Activated naive CD8-positive, alpha-beta T cell (primary cell): ENCODE data around the gene EEIG1.

ENCODE experiments used
- H3K27ac Mint-ChIP-seq: one replicate; pipeline ENCODE4 v1.8.0; 2021; ENCODE audit warnings: mixed read lengths
- H3K27me3 Mint-ChIP-seq: one replicate; pipeline ENCODE4 v1.8.0; 2021; ENCODE audit warnings: mixed read lengths
- H3K36me3 Mint-ChIP-seq: one replicate; pipeline ENCODE4 v1.8.0; 2021; ENCODE audit warnings: mixed read lengths
- H3K4me1 Mint-ChIP-seq: one replicate; pipeline ENCODE4 v1.8.0; 2021; ENCODE audit warnings: low read depth, mixed read lengths
- H3K4me3 Mint-ChIP-seq: one replicate; pipeline ENCODE4 v1.8.0; 2021; ENCODE audit warnings: mild to moderate bottlenecking, mixed read lengths
- H3K9me3 Mint-ChIP-seq: one replicate; pipeline ENCODE4 v1.8.0; 2021; ENCODE audit warnings: low read depth, mixed read lengths

Gene EEIG1

DNA sequence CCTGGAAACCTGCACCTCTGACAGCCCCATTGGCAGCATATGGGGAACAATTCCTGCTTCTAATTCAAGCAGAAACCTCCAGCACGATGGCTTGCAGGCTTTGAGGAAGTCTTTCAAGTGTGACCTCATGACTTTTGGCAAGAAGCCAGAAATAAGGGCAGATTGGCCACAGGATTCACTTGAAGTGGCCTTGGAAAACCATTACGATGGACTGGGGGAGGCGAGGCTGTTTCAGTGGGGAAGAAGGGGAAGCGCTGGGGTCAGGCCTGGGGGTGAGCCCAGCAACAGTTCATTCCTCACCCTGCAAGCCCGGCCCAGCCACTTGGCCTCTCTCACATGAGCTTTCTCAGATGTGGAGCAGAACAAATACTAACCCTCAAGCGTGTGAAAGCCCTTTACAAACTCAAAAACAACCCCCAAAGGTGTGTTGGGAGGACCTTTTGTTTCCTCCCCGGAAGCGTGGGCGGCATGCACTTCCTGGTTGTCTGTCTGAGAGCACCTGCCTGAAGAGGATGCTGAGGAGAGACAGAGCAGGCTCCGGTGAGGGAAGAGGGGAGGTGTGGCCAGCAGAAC is 26.9 kb upstream of the EEIG1 start:
- Mint-ChIP-seq H3K36me3 (peaks cover 3% of the 10 kb centered on the region), H3K4me3 (peak overlapping the region; percentile 83), H3K27me3 (no peaks in the 10 kb centered on the region), H3K4me1 (peaks cover 79% of the 10 kb centered on the region), H3K27ac (peak overlapping the region; percentile 98), H3K9me3 (no peaks in the 10 kb centered on the region)

DNA sequence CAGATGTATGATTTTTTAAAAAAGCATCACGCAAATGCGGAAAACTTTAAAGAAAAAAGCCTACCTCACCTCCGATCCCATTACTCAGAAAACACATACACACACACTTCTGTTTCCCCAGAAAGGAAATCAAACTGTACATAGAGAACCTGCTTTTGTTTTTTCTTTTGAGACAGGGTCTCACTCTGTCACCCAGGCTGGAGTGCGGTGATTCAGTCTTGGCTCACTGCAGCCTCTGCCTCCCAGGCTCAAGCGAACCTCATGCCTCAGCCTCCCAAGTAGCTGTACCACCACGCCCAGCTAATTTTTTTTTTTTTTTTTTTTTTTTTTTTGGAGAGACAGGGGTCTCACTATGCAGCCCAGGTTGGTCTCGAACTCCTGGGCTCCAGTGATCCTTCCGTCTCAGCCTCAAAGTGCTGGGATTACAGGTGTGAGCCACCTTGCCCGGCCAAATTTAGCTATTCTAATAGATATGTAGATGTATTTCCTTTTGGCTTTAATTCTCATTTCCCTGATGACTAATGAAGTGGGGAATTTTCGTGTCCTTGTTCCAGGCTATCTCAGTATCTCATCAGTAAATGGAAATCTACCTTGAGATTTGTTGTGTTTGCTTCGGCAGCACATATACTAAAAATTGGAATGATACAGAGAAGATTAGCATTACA is 25.7 kb upstream of the EEIG1 start:
- peak overlapping the region; percentile 91 for H3K27ac Mint-ChIP-seq
- peaks cover 74% of the 10 kb centered on the region for H3K4me1 Mint-ChIP-seq
- H3K4me3 Mint-ChIP-seq, result peak overlapping the region; percentile 57
- peaks cover 3% of the 10 kb centered on the region for H3K36me3 Mint-ChIP-seq
- no peaks in the 10 kb centered on the region for H3K9me3 Mint-ChIP-seq
- H3K27me3 Mint-ChIP-seq, result no peaks in the 10 kb centered on the region

- H3K27ac Mint-ChIP-seq, result peak overlapping the region; percentile 91
- H3K4me3 Mint-ChIP-seq, result peak overlapping the region; percentile 57
- H3K9me3 Mint-ChIP-seq, result no peaks in the 10 kb centered on the region
- peaks cover 71% of the 10 kb centered on the region for H3K4me1 Mint-ChIP-seq
- peaks cover 3% of the 10 kb centered on the region for H3K36me3 Mint-ChIP-seq
- no peaks in the 10 kb centered on the region for H3K27me3 Mint-ChIP-seq
These were observed 25.1 kb upstream of the EEIG1 start for GRCh38 chr9:128005923-128006322.

GRCh38 chr9:128003966-128004604 is 23.3 kb upstream of the EEIG1 start:
- peaks cover 62% of the 10 kb centered on the region for H3K4me1 Mint-ChIP-seq
- H3K9me3 Mint-ChIP-seq, result no peaks in the 10 kb centered on the region
- no peaks in the 10 kb centered on the region for H3K27me3 Mint-ChIP-seq
- H3K36me3 Mint-ChIP-seq, result peaks cover 6% of the 10 kb centered on the region
- H3K27ac Mint-ChIP-seq, result no peak overlapping the region
- H3K4me3 Mint-ChIP-seq, result no peak overlapping the region

DNA sequence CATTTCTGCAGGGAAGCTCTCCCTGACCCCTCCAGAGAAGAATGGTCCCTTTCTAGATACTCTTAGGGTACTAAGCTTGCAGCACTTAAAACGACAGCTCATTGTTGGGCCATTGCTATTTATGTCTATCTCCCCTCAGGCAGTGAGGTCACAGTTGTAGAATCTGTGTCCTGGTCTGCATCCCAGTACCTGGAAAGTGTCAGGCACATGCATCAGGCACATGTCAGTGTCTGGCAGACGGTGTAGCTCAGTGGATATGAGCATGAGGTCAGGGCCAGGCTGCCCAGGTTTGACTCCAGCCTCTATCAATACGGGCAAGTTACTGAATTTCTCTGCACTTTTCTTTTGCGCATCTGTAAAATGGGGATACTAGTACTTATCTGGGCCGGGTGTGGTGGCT is 22.2 kb upstream of the EEIG1 start:
- H3K9me3 Mint-ChIP-seq, result no peaks in the 10 kb centered on the region
- H3K27ac Mint-ChIP-seq, result peak overlapping the region; percentile 55
- H3K36me3 Mint-ChIP-seq, result peaks cover 4% of the 10 kb centered on the region
- peaks cover 52% of the 10 kb centered on the region for H3K4me1 Mint-ChIP-seq
- H3K4me3 Mint-ChIP-seq, result no peak overlapping the region
- no peaks in the 10 kb centered on the region for H3K27me3 Mint-ChIP-seq

DNA sequence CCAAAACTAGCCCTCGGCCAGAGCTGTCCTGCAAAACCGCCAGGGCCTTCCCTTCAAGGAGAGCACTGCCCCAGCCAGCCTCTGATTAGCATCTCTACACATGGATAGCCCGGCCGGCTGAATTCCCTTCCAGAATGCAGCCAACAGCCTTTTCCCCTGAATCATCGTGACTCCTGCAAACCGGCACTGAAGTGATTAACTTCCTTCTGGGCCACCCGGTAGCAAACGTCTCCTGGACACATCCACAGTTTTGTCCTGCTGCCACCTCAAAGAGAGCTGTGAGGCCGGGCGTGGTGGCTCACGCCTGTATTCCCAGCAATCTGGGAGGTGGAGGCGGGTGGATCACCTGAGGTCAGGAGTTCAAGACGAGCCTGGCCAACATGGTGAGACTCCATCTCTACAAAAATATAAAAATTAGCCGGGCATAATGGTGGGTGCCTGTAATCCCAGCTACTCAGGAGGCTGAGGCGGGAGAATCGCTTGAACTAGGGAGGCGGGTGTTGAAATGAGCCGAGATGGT is 21.1 kb upstream of the EEIG1 start:
- Mint-ChIP-seq H3K27ac (no peak overlapping the region), H3K36me3 (peaks cover 3% of the 10 kb centered on the region), H3K4me1 (peaks cover 46% of the 10 kb centered on the region), H3K4me3 (no peak overlapping the region), H3K27me3 (no peaks in the 10 kb centered on the region), H3K9me3 (no peaks in the 10 kb centered on the region)

DNA sequence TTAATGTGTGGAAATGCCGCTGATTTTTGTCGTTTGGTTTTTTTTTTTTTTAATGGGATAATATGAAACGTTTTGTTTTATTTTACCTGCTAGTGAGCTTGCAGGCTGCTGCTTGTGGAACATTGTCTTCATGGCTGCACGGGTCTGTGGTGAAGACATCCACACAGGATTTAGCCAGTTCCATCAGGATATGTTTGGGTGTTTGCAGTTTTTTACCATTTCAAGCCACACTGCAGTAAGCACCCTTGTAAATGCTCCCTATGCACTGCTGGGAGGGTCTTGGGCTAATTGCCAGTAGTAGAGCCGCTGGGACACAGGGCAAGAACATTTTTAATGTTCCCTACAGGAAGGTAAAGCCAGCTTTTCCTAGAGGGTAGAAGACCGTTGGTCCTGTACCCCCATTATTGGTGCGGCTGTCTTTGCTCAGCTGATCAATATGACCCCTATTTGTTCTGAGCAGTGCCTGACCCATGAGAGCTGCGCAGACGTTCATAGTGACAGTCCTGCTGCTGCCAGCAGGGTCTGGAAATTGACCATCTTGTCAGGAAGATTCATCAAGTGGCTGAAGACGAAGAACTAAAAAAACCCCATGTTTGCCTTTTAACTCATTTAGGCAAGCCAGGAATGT is 20.5 kb upstream of the EEIG1 start:
- no peaks in the 10 kb centered on the region for H3K27me3 Mint-ChIP-seq
- peaks cover 41% of the 10 kb centered on the region for H3K4me1 Mint-ChIP-seq
- peaks cover 3% of the 10 kb centered on the region for H3K36me3 Mint-ChIP-seq
- H3K4me3 Mint-ChIP-seq, result no peak overlapping the region
- no peaks in the 10 kb centered on the region for H3K9me3 Mint-ChIP-seq
- no peak overlapping the region for H3K27ac Mint-ChIP-seq

GRCh38 chr9:127999461-127999860 is 18.7 kb upstream of the EEIG1 start:
- no peaks in the 10 kb centered on the region for H3K9me3 Mint-ChIP-seq
- peaks cover 3% of the 10 kb centered on the region for H3K36me3 Mint-ChIP-seq
- H3K4me3 Mint-ChIP-seq, result no peak overlapping the region
- peaks cover 24% of the 10 kb centered on the region for H3K4me1 Mint-ChIP-seq
- no peaks in the 10 kb centered on the region for H3K27me3 Mint-ChIP-seq
- H3K27ac Mint-ChIP-seq, result no peak overlapping the region

GRCh38 chr9:127993721-127994120 is 12.9 kb upstream of the EEIG1 start:
- Mint-ChIP-seq H3K36me3 (no peaks in the 10 kb centered on the region), H3K4me1 (peaks cover 31% of the 10 kb centered on the region)

DNA sequence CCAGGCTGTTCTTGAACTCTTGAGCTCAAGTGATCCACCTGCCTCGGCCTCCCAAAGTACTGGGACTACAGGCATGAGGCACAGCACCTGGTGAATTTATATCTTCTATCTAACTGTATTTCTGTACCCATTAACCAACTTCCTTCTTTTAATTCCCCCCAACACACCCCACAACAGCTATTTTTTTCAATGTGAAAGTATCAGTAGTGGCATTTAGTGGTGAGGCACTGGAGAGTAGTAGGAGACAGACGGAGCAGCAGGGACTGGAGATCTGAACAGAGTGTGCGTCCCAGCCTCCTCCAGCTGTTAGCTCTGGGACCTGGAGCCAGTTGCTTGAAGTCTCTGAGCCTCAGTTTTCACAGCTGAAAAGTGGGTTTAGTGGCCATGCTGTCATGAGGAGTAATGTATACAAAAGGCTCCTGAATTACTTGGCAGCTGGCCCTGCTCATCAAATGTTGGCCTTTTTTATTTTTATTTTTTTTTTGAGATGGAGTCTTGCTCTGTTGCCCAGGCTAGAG is 11.0 kb upstream of the EEIG1 start:
- Mint-ChIP-seq H3K9me3 (no peaks in the 10 kb centered on the region), H3K4me1 (peaks cover 31% of the 10 kb centered on the region), H3K4me3 (no peak overlapping the region), H3K27me3 (no peaks in the 10 kb centered on the region), H3K27ac (no peak overlapping the region), H3K36me3 (no peaks in the 10 kb centered on the region)

More at GRCh38 chr9:127993721-127994120, 12.9 kb upstream of the EEIG1 start:
- H3K27me3 Mint-ChIP-seq, result no peaks in the 10 kb centered on the region
- no peak overlapping the region for H3K4me3 Mint-ChIP-seq
- H3K27ac Mint-ChIP-seq, result no peak overlapping the region
- H3K9me3 Mint-ChIP-seq, result no peaks in the 10 kb centered on the region

- Mint-ChIP-seq H3K4me1 (peaks cover 34% of the 10 kb centered on the region), H3K36me3 (no peaks in the 10 kb centered on the region), H3K9me3 (no peaks in the 10 kb centered on the region), H3K27ac (no peak overlapping the region), H3K27me3 (no peaks in the 10 kb centered on the region), H3K4me3 (no peak overlapping the region)
These were observed 10.4 kb upstream of the EEIG1 start for GRCh38 chr9:127991017-127991756.

DNA sequence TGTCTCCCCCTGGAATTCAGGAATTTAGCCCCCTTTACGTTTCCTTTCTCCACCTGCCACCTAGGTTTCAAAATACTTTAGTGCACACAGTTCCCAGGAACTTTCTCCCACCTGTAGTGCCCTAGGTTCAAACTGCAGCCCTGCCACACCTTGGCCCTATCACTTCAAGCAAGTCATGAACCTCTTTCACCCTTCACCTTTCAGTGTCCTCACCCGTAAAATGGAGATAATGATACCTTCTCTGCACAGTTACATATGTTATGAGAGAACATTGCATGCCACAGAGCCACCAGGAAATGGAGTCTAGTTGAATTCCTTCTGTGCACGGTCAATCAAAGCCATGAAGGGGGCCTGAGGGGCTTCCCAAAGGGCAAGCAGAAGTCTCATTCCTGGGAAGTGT is 9.8 kb upstream of the EEIG1 start:
- H3K36me3 Mint-ChIP-seq, result no peaks in the 10 kb centered on the region
- no peaks in the 10 kb centered on the region for H3K9me3 Mint-ChIP-seq
- no peaks in the 10 kb centered on the region for H3K27me3 Mint-ChIP-seq
- peak overlapping the region; percentile 36 for H3K4me3 Mint-ChIP-seq
- H3K27ac Mint-ChIP-seq, result no peak overlapping the region
- peaks cover 34% of the 10 kb centered on the region for H3K4me1 Mint-ChIP-seq

- Mint-ChIP-seq H3K27ac (no peak overlapping the region), H3K27me3 (no peaks in the 10 kb centered on the region), H3K36me3 (no peaks in the 10 kb centered on the region), H3K4me1 (peaks cover 41% of the 10 kb centered on the region), H3K9me3 (no peaks in the 10 kb centered on the region), H3K4me3 (no peak overlapping the region)
These were observed 8.3 kb upstream of the EEIG1 start for GRCh38 chr9:127989094-127989493.

- H3K4me1 Mint-ChIP-seq, result peaks cover 51% of the 10 kb centered on the region
- no peaks in the 10 kb centered on the region for H3K27me3 Mint-ChIP-seq
- no peak overlapping the region for H3K4me3 Mint-ChIP-seq
- H3K27ac Mint-ChIP-seq, result no peak overlapping the region
- no peaks in the 10 kb centered on the region for H3K9me3 Mint-ChIP-seq
- H3K36me3 Mint-ChIP-seq, result no peaks in the 10 kb centered on the region
These were observed 6.4 kb upstream of the EEIG1 start for GRCh38 chr9:127987103-127987614.
